B cell (primary cell): Measurements from ENCODE around the gene IL20. TPM values are rescaled to one million over a fixed set of nuclear protein-coding genes. Genes with fewer than 3 reads are reported as not detected.

Experiments
- ATAC-seq: fragments of 200-7000 bp; cut with Tn5 transposase; one replicate; pipeline ENCODE4 v1.10.0; 2021; ENCODE audit warnings: low read depth, mild to moderate bottlenecking, moderate number of reproducible peaks, moderate library complexity
- CTCF ChIA-PET: fragments of 350-600 bp; sonication (Branson Sonifier 250); formaldehyde crosslinking; loops from one replicate; lab custom pipeline; 2021; ENCODE audit warnings: antibody characterized with exemption, inconsistent platforms; lab: Charles Lee
- POLR2A ChIA-PET: fragments of 350-600 bp; sonication (Branson Sonifier 250); formaldehyde crosslinking; loops from one replicate; lab custom pipeline; 2021; ENCODE audit warnings: antibody characterized with exemption; lab: Charles Lee
- DNase-seq: peaks from one replicate; pipeline ENCODE4 v3.0.0; 2013
- H2AFZ ChIP-seq: 2 replicates; pipeline ENCODE4 v1.6.1; 2012; ENCODE audit warnings: mild to moderate bottlenecking, low read depth, low read length; ENCODE audit not compliant: insufficient read depth, poor library complexity, severe bottlenecking
- H3K27ac ChIP-seq, 2 donors: 1 replicate in 1 of 2; 2 replicates in 1 of 2; pipeline ENCODE4 v1.5.1; 2012 to 2013; ENCODE audit warnings: low read length in 2 of 2, mild to moderate bottlenecking in 2 of 2, moderate library complexity in 1 of 2
- H3K27me3 ChIP-seq, 4 experiments: fragments of 200-600 bp in 1 of 4; sonication (generic) in 1 of 4; replicated peaks in 1 of 4; 1 replicate in 2 of 4; 2 replicates in 2 of 4; pipeline versions ENCODE4 v1.6.1 to v1.7.0; 2013 to 2016; ENCODE audit warnings: low read length in 3 of 4, mild to moderate bottlenecking in 2 of 4, mixed read lengths in 1 of 4, moderate library complexity in 1 of 4; ENCODE audit not compliant: insufficient read depth in 4 of 4, control insufficient read depth in 3 of 4; ENCODE audit errors: control extremely low read depth in 1 of 4
- H3K36me3 ChIP-seq, 2 experiments: replicated peaks in 1 of 2; 1 replicate in 1 of 2; 2 replicates in 1 of 2; pipeline versions ENCODE4 v1.6.1 to v1.7.1; 2013; ENCODE audit warnings: low read length in 1 of 2; ENCODE audit not compliant: insufficient read depth in 2 of 2, control insufficient read depth in 1 of 2; ENCODE audit errors: control extremely low read depth in 1 of 2, extremely low read depth in 1 of 2
- H3K4me1 ChIP-seq, 2 donors: fragments of 200-600 bp in 1 of 2; sonication (generic) in 1 of 2; 1 replicate in 1 of 2; 2 replicates in 1 of 2; pipeline versions ENCODE4 v1.5.1 to v1.6.1; 2013 to 2017; ENCODE audit warnings: low read length in 2 of 2; ENCODE audit not compliant: control insufficient read depth in 2 of 2, insufficient read depth in 2 of 2
- H3K4me2 ChIP-seq: replicated peaks from 2 replicates; pipeline ENCODE3; 2012; ENCODE audit warnings: mild to moderate bottlenecking, low read depth, low read length; ENCODE audit not compliant: poor library complexity, severe bottlenecking
- H3K4me3 ChIP-seq, 5 experiments: fragments of 200-600 bp in 1 of 5; sonication (generic) in 1 of 5; 1 replicate in 3 of 5; 2 replicates in 2 of 5; pipeline versions ENCODE4 v1.5.1 to v1.7.0; 2011 to 2016; ENCODE audit warnings: low read length in 4 of 5, mild to moderate bottlenecking in 4 of 5, low read depth in 2 of 5, control low read depth in 1 of 5, moderate library complexity in 1 of 5; ENCODE audit not compliant: insufficient read depth in 1 of 5; ENCODE audit errors: control extremely low read depth in 1 of 5, extremely low read depth in 1 of 5
- H3K79me2 ChIP-seq: fragments of 200-600 bp; sonication (generic); one replicate; pipeline ENCODE4 v1.6.0; 2016; ENCODE audit warnings: low read length; ENCODE audit not compliant: control insufficient read depth, insufficient read depth
- H3K9ac ChIP-seq: fragments of 200-600 bp; sonication (generic); 2 replicates; pipeline ENCODE4 v1.6.1; 2017; ENCODE audit warnings: mild to moderate bottlenecking, low read length, moderate library complexity
- H3K9me3 ChIP-seq, 3 donors: one replicate each; pipeline versions ENCODE4 v1.6.1 to v1.7.1; 2013; ENCODE audit warnings: low read length in 2 of 3; ENCODE audit not compliant: control insufficient read depth in 2 of 3, insufficient read depth in 1 of 3; ENCODE audit errors: control extremely low read depth in 1 of 3
- H4K20me1 ChIP-seq: 2 replicates; pipeline ENCODE4 v1.6.0; 2012; ENCODE audit warnings: mild to moderate bottlenecking, low read length; ENCODE audit not compliant: insufficient read depth, control insufficient read depth, poor library complexity, severe bottlenecking
- H3K27ac Mint-ChIP-seq: one replicate; pipeline ENCODE4 v1.8.0; 2021; ENCODE audit warnings: mixed read lengths
- H3K27me3 Mint-ChIP-seq: one replicate; pipeline ENCODE4 v1.8.0; 2021; ENCODE audit warnings: mixed read lengths
- H3K4me1 Mint-ChIP-seq: one replicate; pipeline ENCODE4 v1.8.0; 2021; ENCODE audit warnings: mixed read lengths
- H3K4me3 Mint-ChIP-seq: one replicate; pipeline ENCODE4 v1.8.0; 2021; ENCODE audit warnings: mixed read lengths
- H3K9me3 Mint-ChIP-seq: one replicate; pipeline ENCODE4 v1.8.0; 2022; ENCODE audit warnings: mixed read lengths; ENCODE audit not compliant: insufficient read depth
- EZH2 ChIP-seq: IDR thresholded peaks from 2 replicates; pipeline ENCODE4 v1.6.1; 2012; ENCODE audit warnings: borderline replicate concordance, low read depth, mild to moderate bottlenecking, moderate library complexity, low read length; ENCODE audit not compliant: insufficient read depth, poor library complexity, severe bottlenecking
- WGBS: methylation state at CpG from one replicate; pipeline ENCODE4 v1.1.5; 2013; ENCODE audit warnings: missing lambda C conversion rate; ENCODE audit not compliant: insufficient coverage; 5-methylcytosine and 5-hydroxymethylcytosine counted together
- intact Hi-C: fragments of 100-400 bp; cut with micrococcal nuclease; formaldehyde crosslinking; loops from one replicate; pipeline ENCODE4 v1.10.0; 2022
- polyA plus RNA-seq: library from polyadenylated mRNA; depleted of rRNA; stranded (reverse); fragments of >200 nt; gene quantifications from 2 replicates; pipeline ENCODE4 v1.2.3, GENCODE V29; 2012
- total RNA-seq, 2 donors: library from RNA; stranded (reverse); fragments of 120-200 nt in 1 of 2; gene quantifications; 1 replicate in 1 of 2; 2 replicates in 1 of 2; pipeline versions ENCODE4 v1.2.3 to v1.2.4, GENCODE V29; 2013 to 2022
- TF ChIP-seq, protein P1 (sequence below): fragments of 200-600 bp; IDR thresholded peaks from one replicate; pipeline ENCODE4 v1.8.0; 2022; ENCODE audit warnings: antibody characterized with exemption, mild to moderate bottlenecking

Gene IL20
- total and polyA plus RNA-seq, 2 donors (not counting 1 experiment from before 2014, with no cell fraction given) = not detected

- Mint-ChIP-seq H3K4me1 (peaks cover 8% of the 10 kb centered on the region), H3K27me3 (peaks cover 22% of the 10 kb centered on the region), H3K4me3 (no peak overlapping the region), H3K9me3 (no peaks in the 10 kb centered on the region), H3K27ac (no peak overlapping the region)
- Histone ChIP-seq H2AFZ (no peak overlapping the region), H3K4me3 (no peak overlapping the region), H3K4me1 (no peaks in the 10 kb centered on the region), H4K20me1 (no peaks in the 10 kb centered on the region), H3K9me3 (no peaks in the 10 kb centered on the region), H3K79me2 (no peaks in the 10 kb centered on the region), H3K4me2 (no peak overlapping the region), H3K9ac (no peak overlapping the region), H3K27ac (no peak overlapping the region), H3K36me3 (no peaks in the 10 kb centered on the region), H3K27me3 (peaks cover 0 to 4% (median 0%) of the 10 kb centered on the region in 4 experiments)
- intact Hi-C loops = no loop called here
- WGBS = 91% methylated on average over 3 of the region's 4 CpGs
- POLR2A ChIA-PET = no interaction called here
- no peak for DNase-seq
- no peak for ATAC-seq
- TF ChIP-seq EZH2 = no peak
- TF ChIP-seq, protein P1, sequence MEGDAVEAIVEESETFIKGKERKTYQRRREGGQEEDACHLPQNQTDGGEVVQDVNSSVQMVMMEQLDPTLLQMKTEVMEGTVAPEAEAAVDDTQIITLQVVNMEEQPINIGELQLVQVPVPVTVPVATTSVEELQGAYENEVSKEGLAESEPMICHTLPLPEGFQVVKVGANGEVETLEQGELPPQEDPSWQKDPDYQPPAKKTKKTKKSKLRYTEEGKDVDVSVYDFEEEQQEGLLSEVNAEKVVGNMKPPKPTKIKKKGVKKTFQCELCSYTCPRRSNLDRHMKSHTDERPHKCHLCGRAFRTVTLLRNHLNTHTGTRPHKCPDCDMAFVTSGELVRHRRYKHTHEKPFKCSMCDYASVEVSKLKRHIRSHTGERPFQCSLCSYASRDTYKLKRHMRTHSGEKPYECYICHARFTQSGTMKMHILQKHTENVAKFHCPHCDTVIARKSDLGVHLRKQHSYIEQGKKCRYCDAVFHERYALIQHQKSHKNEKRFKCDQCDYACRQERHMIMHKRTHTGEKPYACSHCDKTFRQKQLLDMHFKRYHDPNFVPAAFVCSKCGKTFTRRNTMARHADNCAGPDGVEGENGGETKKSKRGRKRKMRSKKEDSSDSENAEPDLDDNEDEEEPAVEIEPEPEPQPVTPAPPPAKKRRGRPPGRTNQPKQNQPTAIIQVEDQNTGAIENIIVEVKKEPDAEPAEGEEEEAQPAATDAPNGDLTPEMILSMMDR = no peak
- CTCF ChIA-PET = interaction anchor here (1.1 to 3.1 kb wide), 9 partner anchors 24 to 125 kb away, joined by 3 to 16 read pairs (median 4); no protein-coding TSS in a partner anchor
These were observed 5.3 kb upstream of the IL20 start for GRCh38 chr1:206860165-206860564.

- WGBS = 78% methylated on average over 1 of the region's 1 CpG
- Histone ChIP-seq H2AFZ (no peak overlapping the region), H3K27me3 (peaks cover 0 to 4% (median 0%) of the 10 kb centered on the region in 4 experiments), H3K4me2 (no peak overlapping the region), H4K20me1 (no peaks in the 10 kb centered on the region), H3K27ac (no peak overlapping the region), H3K79me2 (no peaks in the 10 kb centered on the region), H3K36me3 (no peaks in the 10 kb centered on the region), H3K9me3 (no peaks in the 10 kb centered on the region), H3K4me3 (no peak overlapping the region), H3K4me1 (no peaks in the 10 kb centered on the region), H3K9ac (no peak overlapping the region)
- DNase-seq (no peak), ATAC-seq (no peak)
- no peak overlapping the region for H3K27ac Mint-ChIP-seq
- peaks cover 7% of the 10 kb centered on the region for H3K4me1 Mint-ChIP-seq
- H3K27me3 Mint-ChIP-seq = peaks cover 22% of the 10 kb centered on the region
- POLR2A ChIA-PET = interaction anchor here (0.6 kb wide), 1 partner anchor 61 kb away, joined by 3 read pairs; no protein-coding TSS in a partner anchor
- CTCF ChIA-PET = interaction anchor here (0.7 to 4.8 kb wide), 9 partner anchors 42 to 228 kb away, joined by 3 to 42 read pairs (median 3); partner anchors contain the start of gene DYRK3
- intact Hi-C loops = no loop called here
- H3K4me3 Mint-ChIP-seq = no peak overlapping the region
- H3K9me3 Mint-ChIP-seq = no peaks in the 10 kb centered on the region
- TF ChIP-seq, protein P1 = no peak
- TF ChIP-seq EZH2 = no peak
These were observed 2.2 kb upstream of the IL20 start for GRCh38 chr1:206863266-206863665.
